H1 (cell line): ENCODE results near the gene EIF2A. TPM values are rescaled to one million over a fixed set of nuclear protein-coding genes. Genes with fewer than 3 reads are reported as not detected.

Experiments used
- CTCF ChIA-PET: fragments of 300-600 bp; sonication (Branson Sonifier 250); formaldehyde crosslinking; loops from one replicate; lab custom pipeline; 2021; ENCODE audit not compliant: partially characterized antibody; lab: Charles Lee
- POLR2A ChIA-PET: fragments of 300-600 bp; sonication (Branson Sonifier 250); formaldehyde crosslinking; loops from one replicate; lab custom pipeline; 2021; ENCODE audit warnings: inconsistent platforms; ENCODE audit not compliant: partially characterized antibody; lab: Charles Lee
- DNase-seq, 2 experiments: peaks; one replicate each; pipeline versions ENCODE4 v3.0.0 to v3.0.0-alpha.2; 2010 to 2022; ENCODE audit warnings: low spot score in 2 of 2, low read depth in 1 of 2, mixed read lengths in 1 of 2
- FAIRE-seq: peaks from 2 replicates; lab custom pipeline; 2011; peaks lifted over from hg19 to GRCh38; lab: Jason Lieb, UNC
- H2AFZ ChIP-seq: 2 replicates; pipeline ENCODE4 v1.8.1; 2012; ENCODE audit warnings: low read length, inconsistent platforms
- H2AK5ac ChIP-seq: 2 replicates; pipeline ENCODE4 v1.6.1; 2013; ENCODE audit warnings: low read depth, low read length
- H2BK120ac ChIP-seq: replicated peaks from 2 replicates; pipeline ENCODE3; 2013; ENCODE audit warnings: low read depth, low read length, inconsistent platforms
- H2BK12ac ChIP-seq: 2 replicates; pipeline ENCODE4 v1.6.1; 2013; ENCODE audit warnings: low read depth, low read length
- H2BK15ac ChIP-seq: 2 replicates; pipeline ENCODE4 v1.6.1; 2013; ENCODE audit warnings: low read length
- H2BK20ac ChIP-seq: 2 replicates; pipeline ENCODE4 v1.6.1; 2013; ENCODE audit warnings: low read length
- H2BK5ac ChIP-seq: 2 replicates; pipeline ENCODE4 v1.6.1; 2013; ENCODE audit warnings: low read depth, low read length
- H3K14ac ChIP-seq: 2 replicates; pipeline ENCODE4 v1.6.1; 2013; ENCODE audit warnings: inconsistent platforms; ENCODE audit not compliant: insufficient read length
- H3K18ac ChIP-seq: 2 replicates; pipeline ENCODE4 v1.6.1; 2013; ENCODE audit warnings: low read length; ENCODE audit errors: extremely low read depth
- H3K23ac ChIP-seq: 2 replicates; pipeline ENCODE4 v1.6.1; 2013; ENCODE audit warnings: inconsistent platforms; ENCODE audit not compliant: insufficient read length
- H3K23me2 ChIP-seq: 2 replicates; pipeline ENCODE4 v1.6.1; 2013; ENCODE audit warnings: low read depth, low read length
- H3K27ac ChIP-seq: 2 replicates; pipeline ENCODE4 v1.6.1; 2011; ENCODE audit warnings: low read depth, low read length, inconsistent platforms
- H3K27me3 ChIP-seq, 4 experiments: replicated peaks in 1 of 4; 1 replicate in 1 of 4; 2 replicates in 3 of 4; pipeline versions ENCODE4 v1.6.1 to v1.8.1; 2011 to 2013; ENCODE audit warnings: low read length in 3 of 4, mild to moderate bottlenecking in 3 of 4, inconsistent platforms in 2 of 4, mixed read lengths in 2 of 4, moderate library complexity in 1 of 4; ENCODE audit not compliant: control insufficient read depth in 3 of 4, insufficient read depth in 3 of 4; ENCODE audit errors: extremely low read depth in 1 of 4
- H3K36me3 ChIP-seq, 4 experiments: 2 replicates each; pipeline versions ENCODE4 v1.6.1 to v1.8.1; 2011 to 2013; ENCODE audit warnings: mild to moderate bottlenecking in 4 of 4, low read length in 3 of 4, moderate library complexity in 2 of 4, control low read depth in 1 of 4, inconsistent platforms in 1 of 4; ENCODE audit not compliant: insufficient read depth in 4 of 4, control insufficient read depth in 2 of 4
- H3K4ac ChIP-seq: replicated peaks from 2 replicates; pipeline ENCODE3; 2013; ENCODE audit warnings: low read length, low read depth, mixed read lengths, inconsistent platforms; ENCODE audit not compliant: insufficient read length
- H3K4me1 ChIP-seq, 4 experiments: replicated peaks in 1 of 4; 1 replicate in 1 of 4; 2 replicates in 3 of 4; pipeline versions ENCODE4 v1.6.1 to v1.8.1; 2011 to 2013; ENCODE audit warnings: low read length in 3 of 4, inconsistent platforms in 2 of 4, mixed read lengths in 1 of 4; ENCODE audit not compliant: insufficient read depth in 4 of 4, control insufficient read depth in 3 of 4
- H3K4me2 ChIP-seq, 2 experiments: 2 replicates each; pipeline versions ENCODE4 v1.6.1 to v1.8.1; 2011 to 2013; ENCODE audit warnings: low read depth in 2 of 2, low read length in 2 of 2, control low read depth in 1 of 2, inconsistent platforms in 1 of 2, mild to moderate bottlenecking in 1 of 2; ENCODE audit not compliant: insufficient read depth in 1 of 2
- H3K4me3 ChIP-seq, 4 experiments: fragments of 200-600, 300-600 bp in 1 of 4; sonication (generic), shearing (Covaris generic), sonication (Bioruptor Twin) in 1 of 4; 2 replicates each; pipeline versions ENCODE4 v1.5.1 to v1.8.1; 2011 to 2016; ENCODE audit warnings: low read length in 4 of 4, low read depth in 3 of 4, control low read depth in 2 of 4, inconsistent platforms in 2 of 4, mild to moderate bottlenecking in 2 of 4, mixed read lengths in 1 of 4, moderate library complexity in 1 of 4; ENCODE audit not compliant: insufficient read depth in 2 of 4; ENCODE audit errors: extremely low read depth in 1 of 4
- H3K56ac ChIP-seq: replicated peaks from 2 replicates; pipeline ENCODE3; 2013; ENCODE audit warnings: low read depth, mild to moderate bottlenecking, mixed read lengths, low read length, inconsistent platforms; ENCODE audit not compliant: insufficient read length
- H3K79me1 ChIP-seq: 2 replicates; pipeline ENCODE4 v1.6.1; 2013; ENCODE audit warnings: low read depth, low read length, control low read depth
- H3K79me2 ChIP-seq, 2 experiments: 2 replicates each; pipeline versions ENCODE4 v1.6.1 to v1.8.1; 2012 to 2013; ENCODE audit warnings: low read length in 2 of 2, mild to moderate bottlenecking in 2 of 2, inconsistent platforms in 1 of 2; ENCODE audit not compliant: insufficient read depth in 2 of 2, control insufficient read depth in 1 of 2
- H3K9ac ChIP-seq, 4 experiments: replicated peaks in 1 of 4; 1 replicate in 1 of 4; 2 replicates in 3 of 4; pipeline versions ENCODE4 v1.6.1 to v1.8.1; 2011 to 2013; ENCODE audit warnings: low read depth in 3 of 4, low read length in 3 of 4, control low read depth in 2 of 4, mild to moderate bottlenecking in 2 of 4, moderate library complexity in 2 of 4, inconsistent platforms in 1 of 4; ENCODE audit errors: extremely low read depth in 1 of 4
- H3K9me3 ChIP-seq, 2 experiments: 2 replicates each; pipeline versions ENCODE4 v1.6.1 to v1.8.1; 2012 to 2013; ENCODE audit warnings: mild to moderate bottlenecking in 2 of 2, moderate library complexity in 2 of 2, control low read depth in 1 of 2, inconsistent platforms in 1 of 2, low read depth in 1 of 2, low read length in 1 of 2, mixed read lengths in 1 of 2; ENCODE audit not compliant: insufficient read depth in 2 of 2
- H4K20me1 ChIP-seq, 2 experiments: replicated peaks in 1 of 2; 2 replicates each; pipeline versions ENCODE3 to v1.8.1; 2011 to 2013; ENCODE audit warnings: inconsistent platforms in 2 of 2, low read length in 2 of 2, mild to moderate bottlenecking in 1 of 2; ENCODE audit not compliant: insufficient read depth in 2 of 2, control insufficient read depth in 1 of 2
- H4K5ac ChIP-seq: 2 replicates; pipeline ENCODE4 v1.6.1; 2013; ENCODE audit warnings: low read length, low read depth, mixed read lengths, inconsistent platforms; ENCODE audit not compliant: insufficient read length
- H4K8ac ChIP-seq: 2 replicates; pipeline ENCODE4 v1.8.0; 2013; ENCODE audit warnings: mild to moderate bottlenecking, moderate library complexity, low read length, inconsistent platforms; ENCODE audit not compliant: insufficient read depth; ENCODE audit errors: extremely low read depth
- H4K91ac ChIP-seq: replicated peaks from 2 replicates; pipeline ENCODE3; 2013; ENCODE audit warnings: low read length, mixed read lengths, inconsistent platforms; ENCODE audit not compliant: insufficient read length
- ASH2L ChIP-seq: fragments of 200-600, 300-600 bp; sonication (generic); IDR thresholded peaks from one replicate; pipeline ENCODE4 v1.7.1; 2017; ENCODE audit warnings: low read length
- CHD2 ChIP-seq: IDR thresholded peaks from 2 replicates; pipeline ENCODE4 v1.6.1; 2012; ENCODE audit warnings: low read length, improper control_type of control experiment
- CREB1 ChIP-seq: IDR thresholded peaks from 2 replicates; pipeline ENCODE4 v1.6.1; 2012; ENCODE audit warnings: inconsistent platforms
- E2F6 ChIP-seq: IDR thresholded peaks from 2 replicates; pipeline ENCODE4 v1.6.1; 2012; ENCODE audit warnings: inconsistent platforms
- HDAC6 ChIP-seq: IDR thresholded peaks from one replicate; pipeline ENCODE4 v1.7.1; 2012; ENCODE audit warnings: low read depth, mild to moderate bottlenecking, inconsistent platforms, low read length, moderate library complexity
- KDM4A ChIP-seq: IDR thresholded peaks from one replicate; pipeline ENCODE4 v1.7.1; 2012; ENCODE audit warnings: low read depth, mild to moderate bottlenecking, moderate library complexity, low read length, inconsistent platforms; ENCODE audit not compliant: severe bottlenecking
- RFX5 ChIP-seq: IDR thresholded peaks from 2 replicates; pipeline ENCODE4 v1.6.1; 2011; ENCODE audit warnings: low read depth, low read length, improper control_type of control experiment, borderline replicate concordance
- RNF2 ChIP-seq: fragments of 200-900, 300-1000 bp; sonication (generic); IDR thresholded peaks from 2 replicates; pipeline ENCODE4 v1.7.1; 2016; ENCODE audit warnings: borderline replicate concordance, low read depth, mild to moderate bottlenecking, antibody characterized with exemption, low read length; ENCODE audit not compliant: poor library complexity, severe bottlenecking; ENCODE audit errors: missing control alignments
- TAF7 ChIP-seq: optimal IDR thresholded peaks from 2 replicates; pipeline ENCODE3; 2011; ENCODE audit warnings: low read depth, mild to moderate bottlenecking, inconsistent platforms, low read length, moderate library complexity, borderline replicate concordance
- TCF12 ChIP-seq: IDR thresholded peaks from 2 replicates; pipeline ENCODE4 v1.6.1; 2011; ENCODE audit warnings: low read depth, mild to moderate bottlenecking, low read length
- ZNF274 ChIP-seq: IDR thresholded peaks from 2 replicates; pipeline ENCODE4 v1.7.0; 2012; ENCODE audit warnings: low read length, borderline replicate concordance; ENCODE audit errors: extremely low read depth
- WGBS, 2 experiments: shearing (Covaris generic) in 1 of 2; methylation state at CpG; one replicate each; pipeline versions ENCODE4 v1.1.6 to v1.1.7; 2013 to 2015; ENCODE audit warnings: low lambda C conversion rate in 2 of 2, mixed read lengths in 2 of 2, inconsistent platforms in 1 of 2, low coverage in 1 of 2, missing lambda C conversion rate in 1 of 2; ENCODE audit not compliant: insufficient replicate concordance in 2 of 2, insufficient coverage in 1 of 2, insufficient read length in 1 of 2; ENCODE audit errors: extremely low coverage in 1 of 2, missing lambda C conversion rate in 1 of 2; 5-methylcytosine and 5-hydroxymethylcytosine counted together
- polyA plus RNA-seq, 7 experiments: library from polyadenylated mRNA; depleted of rRNA in 3 of 7; stranded (reverse) in 5 of 7; unstranded in 2 of 7; fragments of >200 nt in 5 of 7; fragments of 200-250 nt in 2 of 7; gene quantifications; 1 replicate in 5 of 7; 2 replicates in 1 of 7; 4 replicates in 1 of 7; pipeline versions ENCODE4 v1.2.1 to v1.2.3, GENCODE V29; 2011 to 2013; ENCODE audit warnings: missing spikeins in 2 of 7, mixed read lengths in 2 of 7
- total RNA-seq: library from RNA; stranded (reverse); fragmentation: NEBNext Ultra II Directional; extraction: Animal tissue kit (Norgen Biotek cat#: 25700); gene quantifications from 2 replicates; pipeline ENCODE4 v1.2.1, GENCODE V29; 2021

EIF2A gene
- total and polyA plus RNA-seq, 2 of the 8 experiments (the other 6 are each of a cell fraction or from before 2014, with no cell fraction given): 59.3 to 91.6 TPM

- Histone ChIP-seq H3K23ac (no peak overlapping the region), H3K4me1 (peaks cover 0 to 7% (median 2%) of the 10 kb centered on the region in 4 experiments; a peak in 4 of 7 replicates), H2BK5ac (no peak overlapping the region), H3K27me3 (no peaks in the 10 kb centered on the region), H4K91ac (no peak overlapping the region), H3K4me2 (no peak overlapping the region), H3K56ac (no peak overlapping the region), H3K9ac (no peak overlapping the region), H4K5ac (no peak overlapping the region), H2BK15ac (no peak overlapping the region)
- DNase-seq: no peak
- POLR2A ChIA-PET: interaction anchor here (1.0 kb wide), 1 partner anchor 9 kb away, joined by 4 read pairs; the partner anchor contains the start of gene SELENOT
- 96% methylated on average over 19 of the region's 34 CpGs; no CpG with 5 or more reads in 1 of the 2 experiments for WGBS, 2 experiments
- TF ChIP-seq ZNF274 (no peak), HDAC6 (no peak), E2F6 (no peak), CREB1 (no peak), ASH2L (no peak), RFX5 (no peak), CHD2 (no peak), TCF12 (no peak), KDM4A (no peak), RNF2 (no peak), TAF7 (no peak)
- TF ChIP-seq, all 59 proteins: peak for 0
- CTCF ChIA-PET: no interaction called here
- H3K14ac ChIP-seq: no peak overlapping the region
- no peak overlapping the region for H3K27ac ChIP-seq
- H2BK20ac ChIP-seq: no peak overlapping the region
- no peak overlapping the region for H3K4ac ChIP-seq
- peaks cover 16 to 78% of the 10 kb centered on the region in 2 experiments for H3K79me2 ChIP-seq
- no peaks in the 10 kb centered on the region for H3K9me3 ChIP-seq
- no peak overlapping the region for H2AFZ ChIP-seq
- peaks cover 0 to 7% (median 1%) of the 10 kb centered on the region in 4 experiments; a peak in 3 of 8 replicates for H3K36me3 ChIP-seq
- H2AK5ac ChIP-seq: no peak overlapping the region
- peaks cover 2 to 6% of the 10 kb centered on the region in 2 experiments for H4K20me1 ChIP-seq
- H2BK12ac ChIP-seq: no peak overlapping the region
- no peaks in the 10 kb centered on the region for H3K23me2 ChIP-seq
- no peaks in the 10 kb centered on the region; the same call in 1 of the 2 replicates for H3K79me1 ChIP-seq
- H3K18ac ChIP-seq: no peak overlapping the region
- no peak for FAIRE-seq
- no peak overlapping the region for H3K4me3 ChIP-seq
- no peak overlapping the region for H4K8ac ChIP-seq
- no peak overlapping the region for H2BK120ac ChIP-seq
Observed at GRCh38 chr3:150611666-150612065, 65.1 kb downstream of the EIF2A start.
